Astrocyte (in vitro differentiated cells and primary cell): ENCODE results near the gene EHD1. TPM values are rescaled to one million over a fixed set of nuclear protein-coding genes. Genes with fewer than 3 reads are reported as not detected.

Experiments
- DNase-seq: peaks from one replicate; pipeline ENCODE4 v3.0.0-alpha.2; 2010; ENCODE audit warnings: low read depth
- FAIRE-seq: peaks from 2 replicates; lab custom pipeline; 2011; peaks lifted over from hg19 to GRCh38; lab: Jason Lieb, UNC
- H2AFZ ChIP-seq: 2 replicates; pipeline ENCODE4 v1.6.0; 2012; ENCODE audit warnings: low read depth, low read length, inconsistent platforms
- H3K27ac ChIP-seq: 2 replicates; pipeline ENCODE4 v1.5.1; 2011; ENCODE audit warnings: low read depth, low read length, inconsistent platforms
- H3K27me3 ChIP-seq: 2 replicates; pipeline ENCODE4 v1.6.0; 2011; ENCODE audit warnings: low read length, inconsistent platforms; ENCODE audit not compliant: insufficient read depth
- H3K36me3 ChIP-seq: 2 replicates; pipeline ENCODE4 v1.5.1; 2011; ENCODE audit warnings: low read length, inconsistent platforms; ENCODE audit not compliant: insufficient read depth
- H3K4me1 ChIP-seq: 2 replicates; pipeline ENCODE4 v1.5.1; 2011; ENCODE audit warnings: low read length, inconsistent platforms; ENCODE audit not compliant: insufficient read depth
- H3K4me2 ChIP-seq: 2 replicates; pipeline ENCODE4 v1.6.0; 2012; ENCODE audit warnings: low read length, inconsistent platforms
- H3K4me3 ChIP-seq: 2 replicates; pipeline ENCODE4 v1.5.1; 2011; ENCODE audit warnings: low read depth, mild to moderate bottlenecking, low read length, inconsistent platforms; ENCODE audit not compliant: insufficient read depth
- H3K79me2 ChIP-seq: 2 replicates; pipeline ENCODE4 v1.6.0; 2012; ENCODE audit warnings: mild to moderate bottlenecking, low read length, inconsistent platforms; ENCODE audit not compliant: insufficient read depth
- H3K9ac ChIP-seq: 2 replicates; pipeline ENCODE4 v1.6.0; 2012; ENCODE audit warnings: mild to moderate bottlenecking, low read length, inconsistent platforms
- H3K9me3 ChIP-seq: 2 replicates; pipeline ENCODE4 v1.5.1; 2012; ENCODE audit warnings: low read depth, mild to moderate bottlenecking, low read length, inconsistent platforms; ENCODE audit not compliant: insufficient read depth
- H4K20me1 ChIP-seq: 2 replicates; pipeline ENCODE4 v1.6.0; 2012; ENCODE audit warnings: low read length, inconsistent platforms; ENCODE audit not compliant: insufficient read depth
- H3K27ac Mint-ChIP-seq: one replicate; pipeline ENCODE4 v1.8.0; 2021; ENCODE audit warnings: mild to moderate bottlenecking, mixed read lengths; ENCODE audit not compliant: unreplicated experiment
- H3K27me3 Mint-ChIP-seq: one replicate; pipeline ENCODE4 v1.8.0; 2021; ENCODE audit warnings: low read depth, mixed read lengths; ENCODE audit not compliant: unreplicated experiment
- H3K36me3 Mint-ChIP-seq: one replicate; pipeline ENCODE4 v1.8.0; 2021; ENCODE audit warnings: low read depth, mixed read lengths; ENCODE audit not compliant: unreplicated experiment
- H3K4me1 Mint-ChIP-seq: one replicate; pipeline ENCODE4 v1.8.0; 2021; ENCODE audit warnings: low read depth, mixed read lengths; ENCODE audit not compliant: unreplicated experiment
- H3K4me3 Mint-ChIP-seq: one replicate; pipeline ENCODE4 v1.8.0; 2021; ENCODE audit warnings: mild to moderate bottlenecking, moderate library complexity, mixed read lengths; ENCODE audit not compliant: unreplicated experiment
- H3K9me3 Mint-ChIP-seq: one replicate; pipeline ENCODE4 v1.8.0; 2021; ENCODE audit warnings: mild to moderate bottlenecking, mixed read lengths; ENCODE audit not compliant: unreplicated experiment
- EZH2 ChIP-seq: IDR thresholded peaks from 2 replicates; pipeline ENCODE4 v1.6.1; 2012; ENCODE audit warnings: mild to moderate bottlenecking, low read length, inconsistent platforms; ENCODE audit not compliant: insufficient read depth
- total RNA-seq: library from RNA; stranded (reverse); gene quantifications from 2 replicates; pipeline ENCODE4 v1.2.1, GENCODE V29; 2021
- TF ChIP-seq, protein P1 (sequence below): IDR thresholded peaks from 2 replicates; pipeline ENCODE4 v1.5.1; 2011; ENCODE audit warnings: low read depth, mild to moderate bottlenecking, inconsistent platforms, low read length, moderate library complexity; ENCODE audit not compliant: insufficient read depth

EHD1 gene
- total RNA-seq, 1 donor from 2014 or later, result 201 TPM

GRCh38 chr11:64856382-64857227 is 21.8 kb downstream of the EHD1 start:
- Histone ChIP-seq H3K79me2 (peaks cover 63% of the 10 kb centered on the region), H4K20me1 (peaks cover 20% of the 10 kb centered on the region), H3K4me3 (no peak overlapping the region), H3K36me3 (peaks cover 9% of the 10 kb centered on the region), H3K9me3 (no peaks in the 10 kb centered on the region), H3K4me1 (peaks cover 34% of the 10 kb centered on the region), H3K4me2 (peak overlapping the region; percentile 76), H2AFZ (no peak overlapping the region), H3K27me3 (no peaks in the 10 kb centered on the region), H3K27ac (peak overlapping the region; percentile 86), H3K9ac (peak overlapping the region; percentile 58)
- Mint-ChIP-seq H3K27me3 (no peaks in the 10 kb centered on the region), H3K27ac (no peak overlapping the region), H3K9me3 (no peaks in the 10 kb centered on the region), H3K4me3 (peak overlapping the region; percentile 27), H3K4me1 (peaks cover 17% of the 10 kb centered on the region), H3K36me3 (peaks cover 17% of the 10 kb centered on the region)
- no peak for FAIRE-seq
- TF ChIP-seq, protein P1, sequence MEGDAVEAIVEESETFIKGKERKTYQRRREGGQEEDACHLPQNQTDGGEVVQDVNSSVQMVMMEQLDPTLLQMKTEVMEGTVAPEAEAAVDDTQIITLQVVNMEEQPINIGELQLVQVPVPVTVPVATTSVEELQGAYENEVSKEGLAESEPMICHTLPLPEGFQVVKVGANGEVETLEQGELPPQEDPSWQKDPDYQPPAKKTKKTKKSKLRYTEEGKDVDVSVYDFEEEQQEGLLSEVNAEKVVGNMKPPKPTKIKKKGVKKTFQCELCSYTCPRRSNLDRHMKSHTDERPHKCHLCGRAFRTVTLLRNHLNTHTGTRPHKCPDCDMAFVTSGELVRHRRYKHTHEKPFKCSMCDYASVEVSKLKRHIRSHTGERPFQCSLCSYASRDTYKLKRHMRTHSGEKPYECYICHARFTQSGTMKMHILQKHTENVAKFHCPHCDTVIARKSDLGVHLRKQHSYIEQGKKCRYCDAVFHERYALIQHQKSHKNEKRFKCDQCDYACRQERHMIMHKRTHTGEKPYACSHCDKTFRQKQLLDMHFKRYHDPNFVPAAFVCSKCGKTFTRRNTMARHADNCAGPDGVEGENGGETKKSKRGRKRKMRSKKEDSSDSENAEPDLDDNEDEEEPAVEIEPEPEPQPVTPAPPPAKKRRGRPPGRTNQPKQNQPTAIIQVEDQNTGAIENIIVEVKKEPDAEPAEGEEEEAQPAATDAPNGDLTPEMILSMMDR, result no peak
- no peak for TF ChIP-seq EZH2
- DNase-seq, result peak; percentile 72

- H3K36me3 Mint-ChIP-seq, result peaks cover 17% of the 10 kb centered on the region
- Histone ChIP-seq H3K4me3 (no peak overlapping the region), H3K27me3 (no peaks in the 10 kb centered on the region), H3K9me3 (no peaks in the 10 kb centered on the region), H3K4me1 (peaks cover 40% of the 10 kb centered on the region), H3K27ac (peak overlapping the region; percentile 86), H3K4me2 (peak overlapping the region; percentile 76), H4K20me1 (peaks cover 16% of the 10 kb centered on the region), H3K79me2 (peaks cover 56% of the 10 kb centered on the region), H3K9ac (peak overlapping the region; percentile 58), H2AFZ (no peak overlapping the region), H3K36me3 (peaks cover 9% of the 10 kb centered on the region)
- H3K4me1 Mint-ChIP-seq, result peaks cover 17% of the 10 kb centered on the region
- no peak for DNase-seq
- no peaks in the 10 kb centered on the region for H3K27me3 Mint-ChIP-seq
- no peak for FAIRE-seq
- peak overlapping the region; percentile 87 for H3K27ac Mint-ChIP-seq
- TF ChIP-seq, protein P1, result no peak
- no peak for TF ChIP-seq EZH2
- H3K9me3 Mint-ChIP-seq, result no peaks in the 10 kb centered on the region
- no peak overlapping the region for H3K4me3 Mint-ChIP-seq
These were observed 22.7 kb downstream of the EHD1 start for GRCh38 chr11:64855596-64856304.
